Measurements from ENCODE around the gene CEP95.
"Not testable (repeated sequence)": the region's sequence is repeated elsewhere in the genome, so short reads cannot be mapped to it uniquely, and the experiment has no call there.

CEP95 gene, protein sequence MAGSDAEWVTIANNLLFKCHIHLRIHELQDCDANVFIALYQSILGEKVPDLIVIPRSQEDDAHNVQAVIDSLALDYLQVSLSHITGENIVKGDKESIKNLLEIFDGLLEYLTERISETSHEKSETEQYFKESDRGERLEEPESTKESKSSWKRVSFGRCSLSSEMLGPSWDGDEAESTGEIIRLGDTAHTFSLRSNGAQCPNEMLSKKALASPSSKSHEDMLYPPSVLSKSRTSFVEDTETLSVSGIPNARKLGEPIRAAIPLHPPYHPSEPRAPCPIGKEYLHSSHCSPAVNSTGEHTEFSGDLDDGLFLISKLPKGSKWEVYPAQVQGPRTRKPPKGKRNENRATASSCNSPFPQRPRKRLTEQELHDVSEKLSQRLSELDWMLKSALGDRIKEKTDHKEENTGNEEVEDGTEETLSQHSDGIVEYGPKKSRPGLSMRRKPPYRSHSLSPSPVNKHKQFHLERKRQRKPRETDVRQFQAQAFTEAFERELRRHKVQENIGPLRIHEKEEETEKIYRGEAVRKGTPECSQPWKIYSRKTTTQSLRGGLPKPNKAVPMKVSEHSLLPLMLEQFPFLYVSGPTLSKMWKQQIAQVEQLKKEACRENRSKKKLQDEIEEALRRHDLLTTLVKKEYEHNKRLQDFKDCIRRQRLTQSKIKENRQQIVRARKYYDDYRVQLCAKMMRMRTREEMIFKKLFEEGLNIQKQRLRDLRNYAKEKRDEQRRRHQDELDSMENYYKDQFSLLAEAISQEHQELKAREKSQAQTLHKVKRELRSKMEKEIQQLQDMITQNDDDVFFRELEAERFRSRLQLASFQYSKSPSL

DNA sequence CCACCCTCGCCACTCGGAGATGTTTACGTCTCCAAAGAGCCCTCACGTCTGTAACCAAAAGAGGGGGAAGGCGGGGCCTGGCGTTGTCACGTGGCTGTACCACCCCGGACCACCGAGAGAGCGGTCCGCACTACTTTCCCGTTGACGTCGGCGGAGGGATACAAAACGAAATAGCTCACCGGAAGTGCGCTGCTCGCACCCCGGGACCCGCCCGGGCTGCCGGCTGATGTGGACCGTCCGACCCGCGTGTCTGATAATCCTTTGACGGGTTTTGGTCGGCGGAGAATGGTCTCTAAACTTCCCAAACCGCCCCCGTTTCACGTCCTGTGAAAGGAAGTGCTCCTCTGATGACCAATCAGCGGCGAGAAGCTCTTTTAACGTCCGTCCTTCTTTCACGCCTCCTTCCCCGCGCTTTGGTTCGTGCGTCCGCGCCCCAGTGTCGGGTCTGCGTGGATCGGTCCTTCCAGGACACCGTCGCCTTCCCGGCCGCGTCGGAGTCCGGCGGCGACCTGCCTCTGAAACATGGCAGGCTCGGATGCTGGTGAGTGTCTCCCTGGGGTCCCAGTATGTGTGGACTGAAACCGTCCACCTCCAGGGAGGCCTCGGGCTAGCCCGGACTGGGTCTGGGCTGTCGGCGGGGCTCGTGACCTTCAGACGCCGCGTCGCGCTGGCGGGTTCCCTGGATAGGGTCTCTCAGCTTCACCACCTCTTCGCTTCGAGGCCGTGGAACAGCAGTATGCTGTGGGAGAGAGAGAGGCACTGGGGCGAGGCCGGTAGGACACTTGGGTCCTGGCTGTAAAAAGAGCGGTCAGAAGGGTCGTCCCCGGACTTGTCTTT is at the start of gene CEP95:
Gene CEP95 (plus strand): TSS at position 402 of the 837 bp plus-strand sequence. CDS start 121 bp downstream, at position 523.
- peak in 1 of 2 donors; percentile 94 for DNase-seq (ENCODE audit: low read depth in 2 of 2)

GRCh38 chr17:64457156-64457555 is 49.6 kb upstream of the CEP95 start:
- DNase-seq (ENCODE audit: low read depth in 2 of 2), result no peak

DNA sequence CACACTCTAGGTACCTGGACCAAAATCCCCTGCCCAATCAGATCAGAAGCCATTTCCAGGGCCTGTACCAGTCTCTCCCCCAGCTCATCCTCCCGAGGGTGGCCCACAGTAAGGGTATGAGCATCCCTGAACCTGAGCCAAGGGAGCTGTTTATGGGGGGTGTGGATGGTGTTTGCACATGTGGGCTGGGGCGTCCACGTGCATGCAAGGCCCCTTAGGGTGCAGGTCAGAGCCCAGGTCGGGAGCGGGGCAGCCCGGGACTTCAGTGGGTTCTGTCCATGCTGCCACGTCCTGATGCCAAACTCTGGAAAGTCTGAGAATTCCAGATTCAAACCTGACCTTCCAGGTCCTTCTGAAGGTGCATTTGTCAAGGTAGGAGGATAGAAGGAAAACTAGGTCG is 48.0 kb upstream of the CEP95 start:
- DNase-seq (ENCODE audit: low read depth in 2 of 2), result no peak

- DNase-seq (ENCODE audit: low read depth in 2 of 2), result no peak
Measured at GRCh38 chr17:64459284-64459747, 47.5 kb upstream of the CEP95 start.

DNA sequence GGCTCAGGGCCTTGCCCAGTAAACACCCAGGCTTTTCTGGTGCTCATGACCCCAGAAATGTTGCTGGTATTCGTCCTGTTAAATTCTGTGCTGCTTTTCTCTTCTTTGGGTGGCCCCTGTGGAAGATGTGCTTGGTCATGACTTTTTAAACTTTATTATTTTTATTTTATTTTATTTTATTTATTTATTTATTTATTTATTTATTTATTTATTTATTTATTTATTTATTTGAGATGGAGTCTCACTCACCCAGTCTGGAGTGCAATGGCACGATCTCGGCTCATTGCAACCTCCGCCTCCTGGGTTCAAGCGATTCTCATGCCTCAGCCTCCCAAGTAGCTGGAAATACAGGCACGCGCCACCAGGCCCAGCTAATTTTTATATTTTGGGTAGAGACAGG is 47.0 kb upstream of the CEP95 start:
- DNase-seq (ENCODE audit: low read depth in 2 of 2), result not testable (repeated sequence)

DNA sequence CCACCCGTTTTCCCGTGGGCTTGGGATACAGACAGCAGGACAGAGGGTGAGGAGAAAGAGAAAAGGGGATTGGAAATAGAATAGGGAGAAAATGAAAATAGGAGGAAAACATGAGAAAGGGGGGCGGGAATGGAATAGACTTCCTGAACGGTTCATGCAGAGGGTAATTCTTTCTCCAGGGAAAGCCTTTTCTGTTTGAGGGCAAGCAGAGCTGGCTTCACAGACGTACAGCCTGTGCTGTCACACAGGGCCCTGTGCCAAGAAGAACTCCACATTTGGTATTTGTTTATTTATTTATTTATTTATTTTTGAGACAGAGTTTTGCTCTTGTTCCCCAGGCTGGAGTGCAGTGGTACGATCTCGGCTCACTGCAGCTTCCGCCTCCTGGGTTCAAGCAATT is 45.8 kb upstream of the CEP95 start:
- DNase-seq (ENCODE audit: low read depth in 2 of 2), result no peak

DNA sequence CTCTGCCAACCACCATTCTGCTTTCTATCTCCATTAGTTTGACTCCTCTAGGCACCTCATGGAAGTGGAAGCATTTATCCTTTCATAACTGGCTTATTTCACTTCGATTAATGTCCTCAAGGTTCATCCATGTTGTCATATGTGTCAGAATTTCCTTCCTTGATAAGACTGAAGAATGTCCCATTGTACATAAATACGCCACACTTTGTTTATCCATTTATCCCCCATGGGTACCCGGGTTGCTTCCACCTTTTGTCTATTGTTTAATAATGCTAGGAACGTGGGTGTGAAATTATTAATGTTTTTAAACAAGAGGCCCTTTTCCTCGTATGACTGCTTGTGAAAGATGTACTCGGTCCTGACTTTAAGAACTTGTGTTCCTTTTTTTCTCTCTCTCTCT is 45.0 kb upstream of the CEP95 start:
- no peak for DNase-seq (ENCODE audit: low read depth in 2 of 2)

GRCh38 chr17:64466019-64466735 is 40.6 kb upstream of the CEP95 start:
- DNase-seq (ENCODE audit: low read depth in 2 of 2), result no peak

- not testable (repeated sequence) for DNase-seq (ENCODE audit: low read depth in 2 of 2)
Measured at GRCh38 chr17:64466834-64467233, 39.9 kb upstream of the CEP95 start.

- no peak for DNase-seq (ENCODE audit: low read depth in 2 of 2)
Measured at GRCh38 chr17:64470625-64471024, 36.2 kb upstream of the CEP95 start.

- no peak for DNase-seq (ENCODE audit: low read depth in 2 of 2)
Measured at GRCh38 chr17:64471440-64471839, 35.3 kb upstream of the CEP95 start.

DNA sequence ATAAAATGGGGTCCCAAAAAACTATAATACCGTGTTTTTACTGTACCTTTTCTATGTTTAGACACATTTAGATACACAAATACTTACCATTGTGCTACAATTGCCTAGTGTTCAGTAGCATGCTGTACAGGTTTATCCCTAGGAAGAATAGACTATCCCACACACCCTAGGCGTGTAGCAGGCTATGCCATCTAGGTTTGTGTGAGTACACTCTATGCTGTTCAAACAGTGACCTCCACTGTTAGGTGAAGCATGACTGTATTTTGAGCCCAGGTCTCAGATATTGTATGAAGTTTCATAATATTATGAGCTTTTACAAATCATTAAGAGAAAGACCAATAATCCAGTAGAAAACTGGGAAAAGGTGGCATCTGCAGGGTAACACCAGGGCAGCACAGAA is 34.2 kb upstream of the CEP95 start:
- DNase-seq (ENCODE audit: low read depth in 2 of 2), result no peak

GRCh38 chr17:64477849-64478248 is 28.9 kb upstream of the CEP95 start:
- no peak for DNase-seq (ENCODE audit: low read depth in 2 of 2)

DNA sequence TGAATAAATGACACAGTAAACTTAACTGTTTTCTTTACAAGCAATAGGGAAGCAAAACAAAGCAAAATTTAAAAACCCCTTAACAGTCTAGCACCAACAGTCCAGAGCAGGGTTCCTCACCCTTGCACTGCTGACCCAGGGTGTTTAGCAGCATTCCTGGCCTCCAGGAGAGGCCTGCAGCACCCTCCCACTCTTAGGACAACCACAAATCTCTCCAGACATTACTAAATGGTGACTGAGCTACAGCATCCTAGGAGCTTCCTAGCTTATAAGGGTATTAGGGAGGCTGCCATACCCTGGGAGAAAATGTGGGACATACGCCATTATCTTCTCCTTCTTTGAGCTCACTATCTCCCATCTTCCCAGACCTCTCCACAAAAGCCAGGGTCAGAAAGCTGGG is 25.8 kb upstream of the CEP95 start:
- no peak for DNase-seq (ENCODE audit: low read depth in 2 of 2)

GRCh38 chr17:64484380-64484779 is 22.4 kb upstream of the CEP95 start:
- DNase-seq (ENCODE audit: low read depth in 2 of 2), result no peak

GRCh38 chr17:64488301-64488700 is 18.5 kb upstream of the CEP95 start:
- DNase-seq (ENCODE audit: low read depth in 2 of 2), result no peak

DNA sequence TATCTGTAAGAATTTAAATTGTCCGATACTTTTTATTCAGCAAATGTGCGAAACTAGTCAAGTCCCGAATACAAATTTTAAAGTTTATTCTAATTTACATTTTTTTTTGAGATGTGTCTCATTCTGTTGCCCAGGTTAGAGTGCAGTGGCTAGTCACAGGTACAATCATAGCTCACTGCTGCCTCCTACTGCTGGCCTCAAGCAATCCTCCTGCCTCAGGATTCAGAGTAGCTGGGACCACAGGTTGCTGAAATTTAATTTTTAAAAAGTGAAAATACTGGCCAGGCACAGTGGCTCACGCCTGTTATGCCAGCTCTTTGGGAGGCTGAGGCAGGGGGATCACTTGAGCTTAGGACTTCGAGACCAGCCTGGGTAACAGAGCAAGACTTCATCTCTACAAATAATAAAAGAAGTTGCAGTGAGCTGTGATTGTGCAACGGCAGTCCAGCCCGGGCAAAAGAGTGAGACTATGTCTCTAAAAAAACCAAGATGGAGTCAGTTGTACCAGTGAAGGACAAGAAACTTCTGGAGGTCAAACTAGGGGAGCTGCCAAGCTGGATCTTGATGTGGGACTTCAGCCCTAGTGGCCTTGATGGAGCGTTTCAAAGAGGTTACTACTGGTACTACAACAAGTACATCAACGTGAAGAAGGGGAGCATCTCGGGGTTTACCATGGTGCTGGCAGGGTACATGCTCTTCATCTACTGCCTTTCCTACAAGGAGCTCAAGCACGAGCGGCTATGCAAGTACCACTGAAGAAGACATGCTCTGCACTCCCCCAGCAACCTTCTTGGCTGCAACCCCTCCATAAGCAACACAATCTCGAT is 15.5 kb upstream of the CEP95 start:
- DNase-seq (ENCODE audit: low read depth in 2 of 2), result peak in 1 of 2 donors; percentile 6

GRCh38 chr17:64491994-64492393 is 14.8 kb upstream of the CEP95 start:
- no peak for DNase-seq (ENCODE audit: low read depth in 2 of 2)

DNA sequence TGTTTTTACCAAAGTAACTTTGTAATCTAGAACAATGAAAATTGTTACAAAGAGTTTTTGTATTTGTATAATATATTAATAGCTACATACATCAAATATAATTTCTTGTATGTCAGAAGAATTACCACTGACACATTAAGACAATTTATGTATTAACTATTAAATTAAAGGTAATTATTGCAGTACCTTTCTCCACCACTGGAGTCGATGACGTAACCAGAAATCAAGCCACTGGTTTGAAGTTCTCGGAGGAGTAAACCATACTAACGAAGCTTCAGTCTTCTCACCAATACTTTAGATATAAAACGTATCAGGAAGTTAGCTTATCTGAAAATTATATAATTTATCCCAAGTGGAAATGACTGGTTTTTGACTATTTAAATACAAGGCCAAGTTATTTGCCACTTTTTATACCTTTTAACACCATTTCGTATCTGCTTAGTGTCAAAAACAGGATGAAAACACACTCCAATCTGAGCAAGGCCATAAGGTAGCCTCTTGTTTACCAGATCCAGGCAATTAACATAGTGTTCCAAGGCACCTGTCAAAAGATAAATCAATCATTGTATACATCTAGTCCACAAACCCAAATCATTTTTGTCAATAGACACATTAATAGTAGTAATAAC is 14.2 kb upstream of the CEP95 start:
- no peak for DNase-seq (ENCODE audit: low read depth in 2 of 2)

GRCh38 chr17:64494121-64494520 is 12.7 kb upstream of the CEP95 start:
- DNase-seq (ENCODE audit: low read depth in 2 of 2), result no peak

All from stimulated activated CD8-positive, alpha-beta memory T cell treated with anti-CD3 and anti-CD28 coated beads, Interleukin-7, amount 100 ng/mL, for 4 hours (primary cell).